DOHH2 (cell line): ENCODE results near the gene DPH3.

ENCODE experiments used
- H3F3A ChIP-seq: fragments of 200-600 bp; sonication (generic), shearing (Covaris generic); 2 replicates; pipeline ENCODE4 v1.6.0; 2016; ENCODE audit warnings: antibody characterized with exemption, mild to moderate bottlenecking; ENCODE audit not compliant: control insufficient read depth, insufficient read depth
- H3K27ac ChIP-seq: fragments of 200-600 bp; sonication (generic); 2 replicates; pipeline ENCODE4 v1.5.1; 2014; ENCODE audit warnings: low read depth, mild to moderate bottlenecking, low read length, moderate library complexity
- H3K27me3 ChIP-seq: fragments of 200-600 bp; sonication (generic); 2 replicates; pipeline ENCODE4 v1.6.1; 2014; ENCODE audit warnings: mild to moderate bottlenecking, low read length, mixed read lengths; ENCODE audit not compliant: control insufficient read depth
- H3K36me3 ChIP-seq: fragments of 200-600 bp; sonication (generic); 2 replicates; pipeline ENCODE4 v1.6.1; 2014; ENCODE audit warnings: mild to moderate bottlenecking, low read length, moderate library complexity, mixed read lengths; ENCODE audit not compliant: control insufficient read depth
- H3K4me1 ChIP-seq: fragments of 200-600 bp; sonication (generic); 2 replicates; pipeline ENCODE4 v1.6.1; 2014; ENCODE audit warnings: mild to moderate bottlenecking, low read length, mixed read lengths; ENCODE audit not compliant: control insufficient read depth
- H3K4me2 ChIP-seq: fragments of 200-600 bp; sonication (generic); 2 replicates; pipeline ENCODE4 v1.6.0; 2014; ENCODE audit warnings: mild to moderate bottlenecking, low read length, moderate library complexity
- H3K4me3 ChIP-seq: fragments of 200-600 bp; sonication (generic); 2 replicates; pipeline ENCODE4 v1.5.1; 2014; ENCODE audit warnings: mild to moderate bottlenecking, low read length, mixed read lengths
- H3K79me2 ChIP-seq: fragments of 200-600 bp; sonication (generic); 2 replicates; pipeline ENCODE4 v1.6.1; 2014; ENCODE audit warnings: mild to moderate bottlenecking, low read length, mixed read lengths; ENCODE audit not compliant: control insufficient read depth
- H3K9me2 ChIP-seq: fragments of 200-600 bp; sonication (generic); replicated peaks from 2 replicates; pipeline ENCODE4 v1.6.1; 2014; ENCODE audit warnings: mild to moderate bottlenecking, low read length, mixed read lengths; ENCODE audit not compliant: control insufficient read depth
- H3K9me3 ChIP-seq: fragments of 200-600 bp; sonication (generic); 2 replicates; pipeline ENCODE4 v1.6.1; 2014; ENCODE audit warnings: antibody characterized with exemption, low read length, mixed read lengths; ENCODE audit not compliant: control insufficient read depth, insufficient read depth
- H4K20me1 ChIP-seq: fragments of 200-600 bp; sonication (generic); 2 replicates; pipeline ENCODE4 v1.6.0; 2014; ENCODE audit warnings: low read depth, mild to moderate bottlenecking, antibody characterized with exemption, low read length, moderate library complexity; ENCODE audit not compliant: control insufficient read depth, insufficient read depth
- EZH2phosphoT487 ChIP-seq: fragments of 200-600 bp; sonication (generic); IDR thresholded peaks from 2 replicates; pipeline ENCODE4 v1.6.1; 2017; ENCODE audit warnings: borderline replicate concordance, mild to moderate bottlenecking, antibody characterized with exemption, low read length, moderate library complexity, mixed read lengths
- TF ChIP-seq, protein P1 (sequence below): fragments of 200-600 bp; sonication (generic); IDR thresholded peaks from one replicate; pipeline ENCODE4 v1.5.1; 2014; ENCODE audit warnings: antibody characterized with exemption, mild to moderate bottlenecking, low read depth, low read length; ENCODE audit not compliant: poor library complexity, severe bottlenecking

The DPH3 gene

DNA sequence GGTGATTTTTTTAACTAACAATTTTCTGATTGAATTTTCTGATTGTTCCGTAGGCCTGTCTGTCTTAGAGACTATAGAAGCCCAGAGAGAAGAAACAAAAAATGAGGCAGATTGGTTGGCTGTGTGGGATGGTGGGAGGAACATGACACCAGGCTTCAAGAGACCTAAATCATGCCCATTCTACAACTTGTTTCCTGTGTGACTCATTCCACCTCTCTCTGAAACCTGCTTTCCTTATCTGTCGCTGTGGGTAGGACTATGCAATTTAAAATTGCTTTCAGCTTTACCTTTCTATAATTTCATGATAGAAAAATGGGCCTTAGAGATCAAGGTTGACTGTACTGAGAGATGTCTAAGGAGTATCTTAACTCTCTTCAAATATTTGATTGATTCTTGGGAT, 44.8 kb upstream of the DPH3 start:
- Histone ChIP-seq H3K4me1 (peaks cover 9% of the 10 kb centered on the region; the same call in 1 of the 2 replicates), H3K9me3 (no peaks in the 10 kb centered on the region), H3K27ac (peak overlapping the region; percentile 28; the same call in 1 of the 2 replicates), H3K4me2 (no peak overlapping the region), H3K4me3 (no peak overlapping the region), H3K27me3 (no peaks in the 10 kb centered on the region), H3F3A (peaks cover 59% of the 10 kb centered on the region), H3K9me2 (no peaks in the 10 kb centered on the region), H3K79me2 (no peaks in the 10 kb centered on the region), H3K36me3 (peaks cover 67% of the 10 kb centered on the region), H4K20me1 (no peaks in the 10 kb centered on the region)
- TF ChIP-seq, protein P1, sequence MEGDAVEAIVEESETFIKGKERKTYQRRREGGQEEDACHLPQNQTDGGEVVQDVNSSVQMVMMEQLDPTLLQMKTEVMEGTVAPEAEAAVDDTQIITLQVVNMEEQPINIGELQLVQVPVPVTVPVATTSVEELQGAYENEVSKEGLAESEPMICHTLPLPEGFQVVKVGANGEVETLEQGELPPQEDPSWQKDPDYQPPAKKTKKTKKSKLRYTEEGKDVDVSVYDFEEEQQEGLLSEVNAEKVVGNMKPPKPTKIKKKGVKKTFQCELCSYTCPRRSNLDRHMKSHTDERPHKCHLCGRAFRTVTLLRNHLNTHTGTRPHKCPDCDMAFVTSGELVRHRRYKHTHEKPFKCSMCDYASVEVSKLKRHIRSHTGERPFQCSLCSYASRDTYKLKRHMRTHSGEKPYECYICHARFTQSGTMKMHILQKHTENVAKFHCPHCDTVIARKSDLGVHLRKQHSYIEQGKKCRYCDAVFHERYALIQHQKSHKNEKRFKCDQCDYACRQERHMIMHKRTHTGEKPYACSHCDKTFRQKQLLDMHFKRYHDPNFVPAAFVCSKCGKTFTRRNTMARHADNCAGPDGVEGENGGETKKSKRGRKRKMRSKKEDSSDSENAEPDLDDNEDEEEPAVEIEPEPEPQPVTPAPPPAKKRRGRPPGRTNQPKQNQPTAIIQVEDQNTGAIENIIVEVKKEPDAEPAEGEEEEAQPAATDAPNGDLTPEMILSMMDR = no peak
- no peak for TF ChIP-seq EZH2phosphoT487

DNA sequence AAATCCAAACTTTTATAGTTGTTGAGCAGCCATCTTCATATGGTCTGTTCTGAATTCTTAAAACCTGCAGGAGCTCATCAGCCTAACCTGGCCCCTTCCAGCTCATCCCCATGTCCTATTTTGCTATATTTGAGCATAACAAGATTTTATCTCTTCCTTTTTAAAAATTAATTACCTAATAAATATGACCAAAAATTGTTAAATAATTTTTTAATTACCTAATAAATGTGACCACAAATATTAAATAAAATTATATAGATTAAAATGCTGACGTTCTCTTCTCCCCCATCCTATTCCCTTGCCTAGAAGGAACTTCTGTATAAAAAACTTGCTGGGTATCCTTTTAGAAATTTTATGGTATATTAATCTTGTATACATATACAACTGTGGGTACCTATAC, 44.0 kb upstream of the DPH3 start:
- H3K9me2 ChIP-seq = no peaks in the 10 kb centered on the region
- no peaks in the 10 kb centered on the region for H3K79me2 ChIP-seq
- H3K36me3 ChIP-seq = peaks cover 59% of the 10 kb centered on the region
- H3K27ac ChIP-seq = no peak overlapping the region
- no peaks in the 10 kb centered on the region for H4K20me1 ChIP-seq
- H3K4me1 ChIP-seq = peaks cover 9% of the 10 kb centered on the region; the same call in 1 of the 2 replicates
- TF ChIP-seq, protein P1 = no peak
- no peak for TF ChIP-seq EZH2phosphoT487
- H3K4me2 ChIP-seq = no peak overlapping the region
- H3K9me3 ChIP-seq = no peaks in the 10 kb centered on the region
- no peak overlapping the region for H3K4me3 ChIP-seq
- H3F3A ChIP-seq = peaks cover 68% of the 10 kb centered on the region
- no peaks in the 10 kb centered on the region for H3K27me3 ChIP-seq

DNA sequence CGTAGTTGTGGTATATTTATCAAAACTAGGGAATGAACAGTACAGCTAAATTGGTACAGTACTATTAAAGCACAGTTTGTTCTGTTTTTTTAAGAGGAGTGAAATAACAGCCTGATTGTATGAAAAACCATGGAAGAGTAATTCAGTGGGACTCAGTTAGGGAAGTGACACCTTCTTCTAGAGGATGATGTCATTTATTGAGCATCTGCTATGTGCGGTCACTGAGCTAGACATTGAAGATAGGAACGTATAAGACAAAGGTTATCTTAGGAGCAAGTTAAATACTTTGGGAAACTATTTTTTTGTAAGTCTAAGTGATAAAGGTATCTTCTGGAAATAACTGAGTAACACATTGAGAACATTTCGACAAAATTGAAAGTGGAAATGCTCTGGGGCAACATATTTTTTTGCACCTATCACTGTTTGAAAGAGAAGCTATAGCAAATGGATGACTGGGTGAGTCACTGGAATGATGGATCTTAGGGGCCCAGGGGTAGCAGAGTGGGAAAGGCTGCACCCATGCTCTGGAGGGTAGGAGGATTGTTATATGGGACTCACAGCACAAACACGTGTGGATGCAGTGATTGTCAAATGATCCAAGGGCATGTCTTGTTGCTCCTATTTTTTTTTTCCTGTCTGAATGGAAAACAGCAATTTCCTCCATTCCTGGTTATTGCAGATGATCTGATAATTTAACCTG, 43.2 kb upstream of the DPH3 start:
- no peaks in the 10 kb centered on the region for H3K9me3 ChIP-seq
- H3K27me3 ChIP-seq = no peaks in the 10 kb centered on the region
- no peak overlapping the region for H3K4me3 ChIP-seq
- H3K36me3 ChIP-seq = peaks cover 57% of the 10 kb centered on the region
- TF ChIP-seq EZH2phosphoT487 = no peak
- TF ChIP-seq, protein P1 = no peak
- no peaks in the 10 kb centered on the region for H3K79me2 ChIP-seq
- H3F3A ChIP-seq = peaks cover 75% of the 10 kb centered on the region
- no peak overlapping the region for H3K4me2 ChIP-seq
- H4K20me1 ChIP-seq = no peaks in the 10 kb centered on the region
- H3K27ac ChIP-seq = no peak overlapping the region
- peaks cover 9% of the 10 kb centered on the region; the same call in 1 of the 2 replicates for H3K4me1 ChIP-seq
- no peaks in the 10 kb centered on the region for H3K9me2 ChIP-seq
